Spleen (tissue), 7 donors: ENCODE data around the gene VCL.

ENCODE experiments used
- POLR2A ChIP-seq, 3 donors: fragments of 450-650 bp; IDR thresholded peaks; one replicate each; pipeline ENCODE4 v1.5.1; 2017; ENCODE audit warnings: antibody characterized with exemption in 3 of 3, mild to moderate bottlenecking in 1 of 3
- POLR2AphosphoS5 ChIP-seq, 3 donors: sonication (generic); formaldehyde crosslinking; IDR thresholded peaks; one replicate each; pipeline ENCODE4 v1.5.1; 2017; ENCODE audit warnings: antibody characterized with exemption in 3 of 3
- TF ChIP-seq, protein P1 (sequence below), 11 experiments: fragments of 200-600 bp in 7 of 11; fragments of 450-650 bp in 4 of 11; sonication (generic) in 4 of 11; IDR thresholded peaks in 8 of 11; conservative IDR thresholded peaks in 3 of 11; 1 replicate in 7 of 11; 2 replicates in 4 of 11; pipeline versions ENCODE4 v1.4.0 to v1.8.0; 2016 to 2021; ENCODE audit warnings: antibody characterized with exemption in 11 of 11, inconsistent platforms in 4 of 11, mild to moderate bottlenecking in 1 of 11
- donor health status: DM: no; HTN: no; CAD: no; lungs with moderate emphysema.
- donor health status: DM: no; HTN: no; CAD: no.
- donor health status: DM: no; HTN: no; CAD: no.

DNA sequence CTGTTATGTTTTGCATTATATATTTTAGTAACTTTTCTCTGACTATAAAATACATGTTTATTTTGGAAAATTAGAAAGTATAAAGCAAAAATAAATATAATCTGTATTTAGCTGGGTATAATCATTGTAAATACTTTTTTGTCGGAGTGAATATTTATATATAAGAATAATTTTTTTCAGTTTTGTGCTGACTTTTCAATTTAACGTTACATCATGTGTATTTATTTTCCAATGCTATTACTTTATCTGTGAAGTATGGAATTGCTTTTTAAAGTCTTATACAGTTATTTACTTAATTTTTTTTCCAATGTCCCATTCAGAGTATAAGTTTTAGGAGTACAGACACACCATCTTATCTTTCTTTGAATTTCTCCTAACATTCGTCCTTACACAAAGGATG lies 137.5 kb downstream of the VCL start:
- no peak for TF ChIP-seq POLR2AphosphoS5 (IDR thresholded peaks at IDR 0.05)
- TF ChIP-seq, protein P1, sequence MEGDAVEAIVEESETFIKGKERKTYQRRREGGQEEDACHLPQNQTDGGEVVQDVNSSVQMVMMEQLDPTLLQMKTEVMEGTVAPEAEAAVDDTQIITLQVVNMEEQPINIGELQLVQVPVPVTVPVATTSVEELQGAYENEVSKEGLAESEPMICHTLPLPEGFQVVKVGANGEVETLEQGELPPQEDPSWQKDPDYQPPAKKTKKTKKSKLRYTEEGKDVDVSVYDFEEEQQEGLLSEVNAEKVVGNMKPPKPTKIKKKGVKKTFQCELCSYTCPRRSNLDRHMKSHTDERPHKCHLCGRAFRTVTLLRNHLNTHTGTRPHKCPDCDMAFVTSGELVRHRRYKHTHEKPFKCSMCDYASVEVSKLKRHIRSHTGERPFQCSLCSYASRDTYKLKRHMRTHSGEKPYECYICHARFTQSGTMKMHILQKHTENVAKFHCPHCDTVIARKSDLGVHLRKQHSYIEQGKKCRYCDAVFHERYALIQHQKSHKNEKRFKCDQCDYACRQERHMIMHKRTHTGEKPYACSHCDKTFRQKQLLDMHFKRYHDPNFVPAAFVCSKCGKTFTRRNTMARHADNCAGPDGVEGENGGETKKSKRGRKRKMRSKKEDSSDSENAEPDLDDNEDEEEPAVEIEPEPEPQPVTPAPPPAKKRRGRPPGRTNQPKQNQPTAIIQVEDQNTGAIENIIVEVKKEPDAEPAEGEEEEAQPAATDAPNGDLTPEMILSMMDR (IDR thresholded peaks at IDR 0.05 in 8 of 11, conservative IDR thresholded peaks at IDR 0.05 in 3 of 11): no peak
- no peak for TF ChIP-seq POLR2A (IDR thresholded peaks at IDR 0.05)
